Liver (tissue), 9 donors: Measurements from ENCODE around the gene CYREN. TPM values are rescaled to one million over a fixed set of nuclear protein-coding genes. Genes with fewer than 3 reads are reported as not detected.

Experiments used
- DNase-seq: peaks from one replicate; pipeline ENCODE4 v3.0.0-alpha.2; 2017; ENCODE audit warnings: low spot score
- H3K27ac ChIP-seq, 2 donors: one replicate each; pipeline ENCODE4 v1.7.0; 2013; ENCODE audit warnings: inconsistent platforms in 2 of 2, low read length in 2 of 2, control low read depth in 1 of 2, low read depth in 1 of 2, mild to moderate bottlenecking in 1 of 2
- H3K27me3 ChIP-seq, 4 donors: one replicate each; pipeline versions ENCODE4 v1.6.1 to v1.7.0; 2013; ENCODE audit warnings: low read length in 3 of 4, inconsistent platforms in 1 of 4, mild to moderate bottlenecking in 1 of 4, moderate library complexity in 1 of 4; ENCODE audit not compliant: control insufficient read depth in 4 of 4, insufficient read depth in 4 of 4
- H3K36me3 ChIP-seq, 4 donors: one replicate each; pipeline versions ENCODE4 v1.6.1 to v1.7.0; 2013; ENCODE audit warnings: low read length in 3 of 4, mild to moderate bottlenecking in 3 of 4, low read depth in 1 of 4, moderate library complexity in 1 of 4; ENCODE audit not compliant: control insufficient read depth in 4 of 4, insufficient read depth in 3 of 4
- H3K4me1 ChIP-seq, 4 donors: one replicate each; pipeline versions ENCODE4 v1.6.1 to v1.7.0; 2013; ENCODE audit warnings: low read length in 3 of 4, mild to moderate bottlenecking in 3 of 4, moderate library complexity in 1 of 4; ENCODE audit not compliant: control insufficient read depth in 4 of 4, insufficient read depth in 4 of 4
- H3K4me3 ChIP-seq, 3 donors: one replicate each; pipeline versions ENCODE4 v1.6.1 to v1.7.0; 2013; ENCODE audit warnings: low read length in 3 of 3, control low read depth in 1 of 3, low read depth in 1 of 3, mild to moderate bottlenecking in 1 of 3
- H3K9ac ChIP-seq, 2 donors: one replicate each; pipeline ENCODE4 v1.7.0; 2013; ENCODE audit warnings: low read length in 2 of 2, mild to moderate bottlenecking in 2 of 2, moderate library complexity in 2 of 2, control low read depth in 1 of 2, low read depth in 1 of 2
- H3K9me3 ChIP-seq, 4 donors: one replicate each; pipeline versions ENCODE4 v1.6.1 to v1.7.0; 2013; ENCODE audit warnings: low read length in 3 of 4; ENCODE audit not compliant: control insufficient read depth in 4 of 4
- ATF3 ChIP-seq: IDR thresholded peaks from 2 replicates; pipeline ENCODE4 v1.6.1; 2016; ENCODE audit warnings: antibody characterized with exemption
- CTCF ChIP-seq: fragments of 150-350 bp; IDR thresholded peaks from 2 replicates; pipeline ENCODE4 v1.5.1; 2017; ENCODE audit warnings: improper control_type of control experiment, low read depth, low read length; ENCODE audit not compliant: missing input control
- EGR1 ChIP-seq, 2 donors: IDR thresholded peaks; 2 replicates each; pipeline ENCODE4 v1.6.1; 2016 to 2018; ENCODE audit warnings: antibody characterized with exemption in 2 of 2, low read depth in 2 of 2
- FOXA1 ChIP-seq: IDR thresholded peaks from 2 replicates; pipeline ENCODE4 v1.6.1; 2016; ENCODE audit warnings: antibody characterized with exemption
- FOXA2 ChIP-seq: IDR thresholded peaks from 2 replicates; pipeline ENCODE4 v1.6.1; 2016; ENCODE audit warnings: antibody characterized with exemption
- GABPA ChIP-seq, 2 donors: IDR thresholded peaks in 1 of 2; conservative IDR thresholded peaks in 1 of 2; 2 replicates each; pipeline ENCODE4 v1.6.1; 2016; ENCODE audit warnings: antibody characterized with exemption in 2 of 2, mild to moderate bottlenecking in 1 of 2, moderate library complexity in 1 of 2
- HNF4A ChIP-seq, 2 donors: conservative IDR thresholded peaks; 2 replicates each; pipeline ENCODE4 v1.6.1; 2016; ENCODE audit warnings: antibody characterized with exemption in 2 of 2, mild to moderate bottlenecking in 2 of 2
- HNF4G ChIP-seq: IDR thresholded peaks from 2 replicates; pipeline ENCODE4 v1.6.1; 2016; ENCODE audit warnings: antibody characterized with exemption
- JUND ChIP-seq, 2 donors: IDR thresholded peaks; 2 replicates each; pipeline ENCODE4 v1.6.1; 2016; ENCODE audit warnings: antibody characterized with exemption in 2 of 2
- MAX ChIP-seq: IDR thresholded peaks from 2 replicates; pipeline ENCODE4 v1.6.1; 2016; ENCODE audit warnings: antibody characterized with exemption
- NR2F2 ChIP-seq: IDR thresholded peaks from 2 replicates; pipeline ENCODE4 v1.6.1; 2016; ENCODE audit warnings: antibody characterized with exemption
- RAD21 ChIP-seq, 2 donors: IDR thresholded peaks; 2 replicates each; pipeline ENCODE4 v1.6.1; 2016; ENCODE audit warnings: antibody characterized with exemption in 2 of 2, mild to moderate bottlenecking in 2 of 2
- SP1 ChIP-seq: IDR thresholded peaks from 2 replicates; pipeline ENCODE4 v1.6.1; 2018; ENCODE audit warnings: antibody characterized with exemption, mild to moderate bottlenecking
- TAF1 ChIP-seq: conservative IDR thresholded peaks from 2 replicates; pipeline ENCODE4 v1.6.1; 2016; ENCODE audit warnings: antibody characterized with exemption, mild to moderate bottlenecking
- YY1 ChIP-seq: IDR thresholded peaks from 2 replicates; pipeline ENCODE4 v1.6.1; 2016; ENCODE audit warnings: antibody characterized with exemption, mild to moderate bottlenecking
- WGBS: extraction: QIAGEN DNeasy Blood & Tissue Kit; methylation state at CpG from one replicate; pipeline ENCODE4 v1.1.7; 2013; 5-methylcytosine and 5-hydroxymethylcytosine counted together
- polyA plus RNA-seq, 2 donors: library from polyadenylated mRNA; stranded (reverse) in 1 of 2; unstranded in 1 of 2; fragments of 200-250 nt in 1 of 2; fragments of >200 nt in 1 of 2; fragmentation: Nextera tagmentation in 1 of 2; extraction: Ambion mirVana in 1 of 2; gene quantifications; one replicate each; pipeline versions ENCODE4 v1.2.1 to v1.2.3, GENCODE V29; 2013 to 2015
- total RNA-seq, 2 donors: library from RNA; depleted of rRNA; stranded (reverse); fragments of >200 nt; gene quantifications; one replicate each; pipeline ENCODE4 v1.2.3, GENCODE V29; 2014
- donor health status: healthy.
- donor health status: healthy.
- donor health status: healthy.
- donor health status: healthy.
- donor health status: healthy.

Gene CYREN
- total and polyA plus RNA-seq, 4 donors, result 13.2 to 20.3 (median 16.0) TPM

DNA sequence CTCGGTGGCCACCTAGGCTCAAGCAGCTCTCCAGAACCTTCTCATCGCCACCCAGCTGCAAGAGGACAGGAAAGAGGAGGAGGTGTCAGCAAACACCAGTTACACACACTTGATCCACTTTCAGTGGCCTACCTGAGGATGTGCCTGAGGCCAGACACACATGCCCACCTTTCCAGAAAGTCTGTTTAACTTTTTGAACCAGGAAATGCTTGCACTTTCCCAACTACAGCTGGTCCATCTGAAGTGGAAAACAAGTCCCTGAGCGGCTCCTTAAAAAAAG, 15.7 kb upstream of the CYREN start (continued):
- TF ChIP-seq FOXA2, result no peak
- no peak for TF ChIP-seq MAX
- no peak for TF ChIP-seq JUND (IDR thresholded peaks at IDR 0.05)

DNA sequence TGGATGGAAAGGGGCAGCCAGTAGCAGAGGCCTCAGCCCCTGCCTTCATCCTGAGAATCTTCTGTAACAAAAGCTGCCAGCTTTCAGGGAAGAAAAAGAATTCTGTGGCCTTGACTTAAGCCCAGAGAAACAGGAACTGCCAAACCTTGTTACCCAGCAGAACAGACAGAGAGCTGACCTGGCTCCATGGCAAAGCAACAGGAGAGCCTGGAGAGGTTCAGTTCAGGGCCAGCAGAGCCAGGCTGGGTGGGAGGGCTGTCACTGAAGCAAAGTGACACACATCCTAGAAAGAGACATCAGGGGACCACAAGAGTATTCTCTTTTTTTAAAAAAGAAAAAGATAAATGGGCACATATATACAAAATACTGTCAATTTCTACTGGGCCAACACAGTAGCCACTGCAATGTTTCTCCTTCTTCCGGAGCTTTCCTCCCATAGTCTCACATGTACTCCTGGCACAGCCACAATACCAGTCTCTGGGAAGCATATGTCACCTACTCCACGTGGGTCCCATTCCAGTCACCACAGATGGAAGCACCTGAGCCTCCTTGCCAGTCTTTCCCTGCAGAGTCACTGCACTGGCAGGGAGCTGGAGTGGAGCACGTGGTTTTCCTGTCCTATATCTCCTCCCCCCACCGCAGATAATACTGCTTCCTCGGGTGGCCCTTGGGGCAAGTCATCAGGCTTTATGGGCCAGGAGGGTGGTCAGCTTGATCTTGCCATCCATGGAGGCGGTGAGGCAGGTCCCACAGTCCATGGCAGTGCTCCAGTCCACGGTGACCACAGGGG, 15.2 kb upstream of the CYREN start:
- Histone ChIP-seq H3K27me3 (no peaks in the 10 kb centered on the region), H3K9ac (no peak overlapping the region), H3K4me3 (no peak overlapping the region), H3K9me3 (peaks cover 0 to 5% (median 1%) of the 10 kb centered on the region in 4 donors), H3K4me1 (peaks cover 0 to 8% (median 7%) of the 10 kb centered on the region in 4 donors), H3K27ac (no peak overlapping the region), H3K36me3 (peaks cover 18 to 69% (median 34%) of the 10 kb centered on the region in 4 donors)
- TF ChIP-seq CTCF, result no peak
- TF ChIP-seq ATF3, result no peak
- no peak for TF ChIP-seq JUND (IDR thresholded peaks at IDR 0.05)
- TF ChIP-seq MAX, result no peak
- no peak for TF ChIP-seq YY1
- TF ChIP-seq NR2F2, result no peak
- no peak for TF ChIP-seq RAD21 (IDR thresholded peaks at IDR 0.05)
- no peak for TF ChIP-seq FOXA1
- no peak for TF ChIP-seq EGR1 (IDR thresholded peaks at IDR 0.05; ENCODE audit: low read depth in 2 of 2)
- no peak for TF ChIP-seq HNF4G
- TF ChIP-seq TAF1, result no peak
- WGBS, result 93% methylated on average over 7 of the region's 7 CpGs
- DNase-seq, result no peak

- H3K9me3 ChIP-seq, result peaks cover 0 to 5% (median 1%) of the 10 kb centered on the region in 4 donors
- H3K27me3 ChIP-seq, result no peaks in the 10 kb centered on the region
- no peak overlapping the region for H3K27ac ChIP-seq
- DNase-seq, result no peak
- H3K9ac ChIP-seq, result no peak overlapping the region
- TF ChIP-seq FOXA1 (no peak), FOXA2 (no peak)
- peaks cover 0 to 5% (median 3%) of the 10 kb centered on the region in 4 donors for H3K4me1 ChIP-seq
- H3K4me3 ChIP-seq, result no peak overlapping the region
- H3K36me3 ChIP-seq, result peaks cover 18 to 71% (median 34%) of the 10 kb centered on the region in 4 donors
- 96% methylated on average over 5 of the region's 5 CpGs for WGBS
Measured at GRCh38 chr7:135184254-135184841, 13.8 kb upstream of the CYREN start.

- Histone ChIP-seq H3K36me3 (peaks cover 13 to 66% (median 30%) of the 10 kb centered on the region in 4 donors), H3K4me3 (no peak overlapping the region), H3K27me3 (no peaks in the 10 kb centered on the region), H3K4me1 (no peaks in the 10 kb centered on the region), H3K9me3 (peaks cover 0 to 5% (median 1%) of the 10 kb centered on the region in 4 donors), H3K9ac (no peak overlapping the region), H3K27ac (no peak overlapping the region)
- WGBS, result 98% methylated on average over 7 of the region's 7 CpGs
- DNase-seq, result no peak
- TF ChIP-seq GABPA (IDR thresholded peaks at IDR 0.05 in 1 of 2, conservative IDR thresholded peaks at IDR 0.05 in 1 of 2) (no peak), RAD21 (IDR thresholded peaks at IDR 0.05) (no peak), FOXA2 (no peak), ATF3 (no peak), HNF4A (conservative IDR thresholded peaks at IDR 0.05) (no peak), SP1 (no peak), TAF1 (no peak), FOXA1 (no peak), CTCF (no peak), EGR1 (IDR thresholded peaks at IDR 0.05; ENCODE audit: low read depth in 2 of 2) (no peak)
Measured at GRCh38 chr7:135183478-135183877, 13.0 kb upstream of the CYREN start.
